DND-41 (cell line): ENCODE measurements around the gene ACP3.

ENCODE experiments used
- CTCF ChIP-seq: IDR thresholded peaks from 2 replicates; pipeline ENCODE4 v1.5.1; 2012; ENCODE audit warnings: borderline replicate concordance, low read length, moderate library complexity, mild to moderate bottlenecking; ENCODE audit not compliant: poor library complexity, severe bottlenecking; ENCODE audit errors: extremely low read depth
- EZH2 ChIP-seq: IDR thresholded peaks from 3 replicates; pipeline ENCODE4 v1.6.1; 2012; ENCODE audit warnings: borderline replicate concordance, low read depth, mild to moderate bottlenecking, moderate library complexity, low read length, inconsistent platforms; ENCODE audit not compliant: severe bottlenecking

GRCh38 chr3:132368962-132369361 is 51.8 kb downstream of the ACP3 start:
- TF ChIP-seq CTCF (no peak), EZH2 (no peak)
